GM19397 (cell line): ENCODE measurements around the gene AIPL1.
"Not testable (repeated sequence)": the region's sequence is repeated elsewhere in the genome, so short reads cannot be mapped to it uniquely, and the experiment has no call there.

Experiments used
- ATAC-seq: cut with Tn5 transposase; IDR thresholded peaks from one replicate; pipeline ENCODE4 v1.9.1; 2021; ENCODE audit warnings: mild to moderate bottlenecking, moderate library complexity; ENCODE audit not compliant: unreplicated experiment

Gene AIPL1, protein sequence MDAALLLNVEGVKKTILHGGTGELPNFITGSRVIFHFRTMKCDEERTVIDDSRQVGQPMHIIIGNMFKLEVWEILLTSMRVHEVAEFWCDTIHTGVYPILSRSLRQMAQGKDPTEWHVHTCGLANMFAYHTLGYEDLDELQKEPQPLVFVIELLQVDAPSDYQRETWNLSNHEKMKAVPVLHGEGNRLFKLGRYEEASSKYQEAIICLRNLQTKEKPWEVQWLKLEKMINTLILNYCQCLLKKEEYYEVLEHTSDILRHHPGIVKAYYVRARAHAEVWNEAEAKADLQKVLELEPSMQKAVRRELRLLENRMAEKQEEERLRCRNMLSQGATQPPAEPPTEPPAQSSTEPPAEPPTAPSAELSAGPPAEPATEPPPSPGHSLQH

DNA sequence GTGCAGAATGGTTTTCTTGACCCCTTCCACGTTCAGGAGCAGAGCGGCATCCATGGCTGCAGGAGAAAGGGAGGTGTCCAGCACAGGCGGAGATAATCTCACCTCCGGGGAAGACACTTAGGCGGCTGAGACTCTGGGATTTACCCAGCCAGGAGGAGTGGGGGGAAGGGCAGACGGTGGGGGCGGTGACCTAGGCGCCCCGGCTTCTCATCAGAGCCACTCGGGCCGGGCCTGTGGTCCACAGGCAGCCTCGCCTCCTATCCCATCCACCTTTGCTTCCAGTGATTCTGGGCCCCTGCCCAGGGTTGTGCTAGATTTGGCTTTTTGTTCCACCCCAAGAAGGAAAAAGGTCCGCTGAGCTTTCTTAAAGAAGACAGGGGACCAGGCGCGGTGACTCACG, at the start of gene AIPL1:
Gene AIPL1, minus strand, starts transcription at position 71 of the 400 bp plus-strand sequence. Its CDS starts 17 bp downstream, at position 54.
- no peak for ATAC-seq

DNA sequence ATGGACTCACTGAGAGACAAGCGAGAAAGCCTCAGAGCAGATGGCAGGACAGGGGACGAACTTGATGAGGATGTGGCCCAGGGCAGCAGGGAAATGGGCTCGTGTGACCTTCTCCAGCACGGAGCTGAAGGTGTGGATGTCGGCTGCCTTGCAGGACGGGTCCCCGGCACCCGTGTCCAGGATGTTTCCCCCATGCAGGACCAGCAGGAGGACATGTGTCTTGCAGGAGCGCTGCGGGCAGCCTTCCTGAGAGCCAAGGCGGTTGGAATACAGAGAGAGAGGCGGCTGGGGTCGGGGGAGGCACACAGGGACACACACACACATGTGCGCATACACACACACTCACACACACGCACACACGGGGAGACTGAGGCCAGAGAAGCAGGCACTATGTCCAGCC, 48.6 kb upstream of the AIPL1 start:
- ATAC-seq, result no peak

- not testable (repeated sequence) for ATAC-seq
Observed at GRCh38 chr17:6482796-6483195, 47.9 kb upstream of the AIPL1 start.

DNA sequence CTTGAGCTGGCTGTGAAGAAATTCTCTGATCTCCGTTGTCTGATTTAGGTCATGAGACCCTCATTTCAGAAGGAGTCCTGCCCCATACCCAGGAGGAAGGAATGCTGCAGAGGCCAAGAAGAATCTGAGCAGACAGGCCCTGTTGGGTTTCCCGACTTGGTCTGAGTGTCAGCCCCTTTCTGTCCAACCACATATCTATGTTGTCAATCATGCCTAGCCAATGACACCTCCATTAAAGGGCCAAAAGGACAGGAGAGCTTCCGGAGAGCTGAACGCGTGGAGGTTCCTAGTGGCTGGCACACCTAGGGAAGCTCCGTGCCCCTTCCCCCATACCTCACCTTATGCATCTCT, 47.2 kb upstream of the AIPL1 start:
- no peak for ATAC-seq

GRCh38 chr17:6480303-6480675, 45.4 kb upstream of the AIPL1 start:
- ATAC-seq, result no peak

GRCh38 chr17:6479622-6480302, 44.8 kb upstream of the AIPL1 start:
- no peak for ATAC-seq

- no peak for ATAC-seq
Observed at GRCh38 chr17:6478486-6478885, 43.6 kb upstream of the AIPL1 start.

- no peak for ATAC-seq
Observed at GRCh38 chr17:6477831-6478383, 43.0 kb upstream of the AIPL1 start.

DNA sequence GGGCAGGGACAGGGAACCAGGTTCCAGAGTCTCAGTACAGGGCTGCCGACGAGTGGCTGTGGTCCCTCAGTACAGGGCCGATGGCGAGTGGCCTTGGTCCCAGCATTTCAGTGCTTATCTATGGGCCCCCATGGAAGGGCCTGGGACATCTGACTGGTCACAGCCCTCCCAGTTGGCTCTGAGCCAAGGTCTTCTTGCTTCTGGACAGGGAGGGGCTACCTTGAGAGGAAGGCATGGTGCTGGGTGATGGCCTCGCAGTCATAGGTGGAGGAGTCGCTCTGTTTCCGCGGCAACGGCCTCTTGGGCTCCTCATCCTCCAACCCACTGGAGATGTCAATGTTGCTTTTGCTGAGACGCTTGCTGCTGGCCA, 41.9 kb upstream of the AIPL1 start:
- ATAC-seq, result no peak

DNA sequence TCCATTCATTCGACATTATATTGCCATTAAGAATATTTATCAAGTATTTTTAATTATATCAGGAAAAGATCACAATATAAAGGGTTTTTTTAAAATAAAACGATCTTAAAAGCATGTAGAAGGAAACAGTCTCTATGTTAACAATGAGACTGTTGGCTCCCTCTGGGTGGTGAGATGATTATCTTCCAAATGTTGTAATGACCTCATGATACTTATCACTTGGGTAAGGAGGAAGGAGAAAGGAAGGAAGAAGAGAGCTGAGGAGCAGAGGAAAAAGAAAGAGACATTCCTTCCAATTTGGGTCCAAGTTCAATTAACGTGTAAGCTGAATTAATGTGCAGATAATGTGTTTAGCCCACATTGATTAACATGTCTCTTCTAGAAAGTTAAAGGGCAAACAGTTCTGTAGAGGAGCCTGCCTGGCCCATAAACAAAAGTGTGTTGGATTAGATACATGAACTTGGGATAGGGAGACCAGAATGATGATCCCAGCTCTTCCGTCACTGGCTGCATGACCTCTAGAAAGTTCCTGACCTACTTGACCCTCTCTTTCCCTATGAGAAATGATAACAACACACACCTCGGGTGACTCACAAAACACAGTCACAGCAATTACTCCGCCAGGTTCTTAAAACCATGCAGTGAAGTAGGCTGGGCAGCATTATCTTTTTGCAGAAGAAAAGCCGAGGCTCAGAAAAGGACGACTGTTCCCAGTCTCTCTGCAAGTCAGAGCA, 41.3 kb upstream of the AIPL1 start:
- no peak for ATAC-seq

GRCh38 chr17:6475411-6475810, 40.5 kb upstream of the AIPL1 start:
- ATAC-seq, result no peak

DNA sequence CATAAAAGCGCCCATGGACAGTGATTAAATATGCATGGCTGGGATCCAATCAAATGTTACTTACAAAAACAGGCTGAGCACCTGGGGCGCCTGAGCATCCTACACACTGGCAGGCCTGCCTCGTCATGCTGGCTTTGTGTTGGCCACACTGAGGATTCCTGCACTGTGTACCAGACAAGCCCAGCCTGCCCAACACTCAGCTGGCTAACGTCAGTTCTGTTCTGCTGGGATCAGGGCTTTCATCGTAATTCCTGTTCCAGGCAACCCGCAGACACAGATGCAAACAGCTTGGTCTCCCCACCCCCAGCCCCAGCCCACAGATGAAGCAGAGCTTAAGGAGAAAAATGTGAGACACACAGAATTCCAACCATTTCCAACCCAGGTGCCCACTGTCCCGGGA, 40.0 kb upstream of the AIPL1 start:
- ATAC-seq, result no peak

GRCh38 chr17:6474376-6474775, 39.5 kb upstream of the AIPL1 start:
- ATAC-seq, result no peak

DNA sequence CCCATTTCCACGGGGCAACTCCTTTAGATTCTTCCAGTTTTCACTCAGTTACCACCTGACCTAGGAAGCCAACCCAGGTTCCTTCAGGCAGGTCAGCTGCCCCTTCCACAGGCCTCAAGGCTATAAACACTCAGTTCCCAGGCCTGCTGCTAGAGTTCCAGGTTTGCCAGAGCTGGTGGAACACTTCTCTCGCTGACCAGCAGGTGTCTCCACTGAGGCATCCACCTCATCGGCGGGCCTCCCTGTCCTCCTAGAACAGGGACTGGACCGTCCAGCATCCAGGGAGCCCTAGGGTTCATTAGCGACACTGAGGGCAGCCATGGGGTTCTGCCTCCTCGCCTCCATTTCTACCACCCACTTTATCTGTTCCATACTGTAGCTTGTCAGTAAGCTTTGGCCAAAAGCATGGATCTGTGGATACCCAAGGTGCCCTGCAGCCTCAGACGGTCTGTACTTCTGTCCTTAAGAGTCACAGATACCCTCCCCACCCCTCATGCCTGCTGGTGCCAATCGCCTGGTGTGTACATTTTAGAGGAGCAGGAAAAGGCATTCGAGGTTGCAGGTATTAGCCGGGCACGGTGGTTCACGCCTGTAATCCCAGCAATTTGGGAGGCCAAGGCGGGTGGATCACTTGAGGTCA, 38.3 kb upstream of the AIPL1 start:
- no peak for ATAC-seq

DNA sequence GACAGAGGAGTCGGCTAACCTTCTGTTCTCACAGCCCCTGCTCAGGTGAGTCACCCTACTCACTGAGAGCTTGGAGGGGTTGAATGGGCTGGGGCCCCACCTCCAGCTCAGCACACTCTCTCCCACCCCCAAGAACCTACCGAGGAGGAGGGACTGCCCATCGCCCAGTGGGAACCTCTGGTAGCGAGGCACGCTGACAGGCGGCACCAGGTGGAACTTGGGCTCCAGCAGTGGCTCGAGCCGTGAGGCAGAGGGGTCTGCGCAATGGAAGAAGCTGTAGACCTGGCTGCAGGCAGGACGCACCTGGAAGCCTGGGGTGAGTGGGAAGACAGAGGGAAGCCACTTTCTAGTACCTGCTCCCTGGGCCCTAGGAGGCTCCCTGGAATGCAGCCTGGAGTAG, 37.6 kb upstream of the AIPL1 start:
- ATAC-seq, result no peak

DNA sequence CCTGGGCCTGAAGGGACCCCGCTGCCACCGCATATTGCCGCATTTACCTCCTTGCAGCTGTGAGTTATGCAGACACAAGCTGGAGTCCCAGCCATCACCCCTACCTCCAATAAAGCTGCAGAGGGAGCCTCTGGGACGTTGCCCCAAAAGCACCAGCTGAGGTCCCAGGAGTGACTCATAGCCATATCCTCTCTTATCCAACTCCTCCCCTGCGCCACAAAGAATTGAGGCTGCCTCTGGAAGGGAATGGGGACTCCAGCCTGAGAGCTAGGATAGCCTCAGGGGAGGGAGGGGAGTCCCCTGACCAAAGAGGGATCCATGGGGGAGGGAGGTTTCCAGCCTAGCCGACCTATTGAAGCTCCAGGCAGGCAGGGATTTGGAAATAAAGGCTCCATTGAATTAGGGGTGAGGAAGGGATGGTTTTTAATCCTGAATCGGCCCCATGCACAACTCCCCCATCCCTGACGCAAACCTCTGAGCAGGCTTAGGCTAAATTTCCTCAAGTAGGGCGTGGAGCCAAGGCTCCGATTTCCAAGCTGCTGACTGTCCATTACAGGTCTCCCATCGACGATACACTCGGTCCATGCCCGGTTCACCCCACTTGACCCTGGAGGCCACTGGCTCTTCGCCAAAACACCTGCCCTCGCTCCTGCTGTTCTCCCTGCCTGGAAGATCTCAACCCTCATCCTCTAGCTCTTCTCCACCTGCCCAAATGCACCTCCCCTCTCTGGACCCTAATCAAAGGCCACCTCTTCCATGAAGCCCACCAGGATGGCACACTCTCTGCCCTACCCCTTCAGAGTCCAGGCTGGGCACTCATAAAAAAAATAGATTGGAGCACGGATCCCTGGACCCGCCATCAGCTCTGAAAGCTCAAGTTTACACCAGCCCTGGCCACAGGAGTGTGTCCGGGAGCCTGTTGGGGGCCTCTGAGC, 36.9 kb upstream of the AIPL1 start:
- no peak for ATAC-seq

GRCh38 chr17:6470751-6471521, 36.0 kb upstream of the AIPL1 start:
- no peak for ATAC-seq

- no peak for ATAC-seq
Observed at GRCh38 chr17:6470146-6470718, 35.3 kb upstream of the AIPL1 start.
